ENCODE measurements around the gene HYAL2. TPM values are rescaled to one million over a fixed set of nuclear protein-coding genes. Genes with fewer than 3 reads are reported as not detected.
A peak's percentile ranks its signal among the peaks of the same experiment; 100 is the strongest.

Gene HYAL2
- total RNA-seq, 3 donors from 2014 or later: 66.0 to 215 (median 96.0) TPM

DNA sequence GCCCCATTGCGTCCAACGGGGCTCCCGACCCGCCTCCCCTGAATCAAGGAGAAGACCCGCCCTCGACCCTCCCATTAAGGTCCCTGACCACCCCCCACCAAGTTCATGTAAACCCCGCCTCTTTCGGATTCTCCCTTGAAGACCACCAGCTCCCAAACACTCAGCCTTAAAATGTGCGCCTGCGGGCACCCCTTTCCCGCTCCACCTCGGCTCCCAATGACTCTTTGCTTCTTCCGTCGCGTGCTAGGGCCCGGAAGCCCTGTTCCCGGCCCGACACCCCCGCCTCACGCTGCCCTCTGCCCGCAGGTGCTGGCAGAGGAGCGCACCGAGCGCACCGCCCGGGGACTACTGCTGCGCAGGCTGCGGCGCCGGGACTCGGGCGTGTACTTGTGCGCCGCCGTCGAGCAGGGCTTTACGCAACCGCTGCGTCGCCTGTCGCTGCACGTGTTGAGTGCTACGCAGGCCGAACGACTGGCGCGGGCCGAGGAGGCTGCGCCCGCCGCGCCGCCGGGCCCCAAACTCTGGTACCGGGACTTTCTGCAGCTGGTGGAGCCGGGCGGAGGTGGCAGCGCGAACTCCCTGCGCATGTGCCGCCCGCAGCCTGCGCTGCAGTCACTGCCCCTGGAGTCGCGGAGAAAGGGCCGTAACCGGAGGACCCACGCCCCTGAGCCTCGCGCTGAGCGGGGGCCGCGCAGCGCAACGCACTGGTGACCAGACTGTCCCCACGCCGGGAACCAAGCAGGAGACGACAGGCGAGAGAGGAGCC, 46.4 kb downstream of the HYAL2 start:
- H3K4me3 ChIP-seq: no peak overlapping the region
- no peak overlapping the region for H3K27ac ChIP-seq
- no peak for DNase-seq (ENCODE audit: low spot score in 2 of 2)
- H3K9me3 ChIP-seq: no peaks in the 10 kb centered on the region
- TF ChIP-seq, protein P1, sequence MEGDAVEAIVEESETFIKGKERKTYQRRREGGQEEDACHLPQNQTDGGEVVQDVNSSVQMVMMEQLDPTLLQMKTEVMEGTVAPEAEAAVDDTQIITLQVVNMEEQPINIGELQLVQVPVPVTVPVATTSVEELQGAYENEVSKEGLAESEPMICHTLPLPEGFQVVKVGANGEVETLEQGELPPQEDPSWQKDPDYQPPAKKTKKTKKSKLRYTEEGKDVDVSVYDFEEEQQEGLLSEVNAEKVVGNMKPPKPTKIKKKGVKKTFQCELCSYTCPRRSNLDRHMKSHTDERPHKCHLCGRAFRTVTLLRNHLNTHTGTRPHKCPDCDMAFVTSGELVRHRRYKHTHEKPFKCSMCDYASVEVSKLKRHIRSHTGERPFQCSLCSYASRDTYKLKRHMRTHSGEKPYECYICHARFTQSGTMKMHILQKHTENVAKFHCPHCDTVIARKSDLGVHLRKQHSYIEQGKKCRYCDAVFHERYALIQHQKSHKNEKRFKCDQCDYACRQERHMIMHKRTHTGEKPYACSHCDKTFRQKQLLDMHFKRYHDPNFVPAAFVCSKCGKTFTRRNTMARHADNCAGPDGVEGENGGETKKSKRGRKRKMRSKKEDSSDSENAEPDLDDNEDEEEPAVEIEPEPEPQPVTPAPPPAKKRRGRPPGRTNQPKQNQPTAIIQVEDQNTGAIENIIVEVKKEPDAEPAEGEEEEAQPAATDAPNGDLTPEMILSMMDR (IDR thresholded peaks at IDR 0.05): no peak
- TF ChIP-seq POLR2A (IDR thresholded peaks at IDR 0.05): no peak
- TF ChIP-seq POLR2AphosphoS5 (IDR thresholded peaks at IDR 0.05): no peak
- no peaks in the 10 kb centered on the region for H3K4me1 ChIP-seq
- H3K36me3 ChIP-seq: no peaks in the 10 kb centered on the region
- intact Hi-C loops (cut with DNase I; ENCODE audit: low total_unique reads): no loop called here
- no peaks in the 10 kb centered on the region for H3K27me3 ChIP-seq

DNA sequence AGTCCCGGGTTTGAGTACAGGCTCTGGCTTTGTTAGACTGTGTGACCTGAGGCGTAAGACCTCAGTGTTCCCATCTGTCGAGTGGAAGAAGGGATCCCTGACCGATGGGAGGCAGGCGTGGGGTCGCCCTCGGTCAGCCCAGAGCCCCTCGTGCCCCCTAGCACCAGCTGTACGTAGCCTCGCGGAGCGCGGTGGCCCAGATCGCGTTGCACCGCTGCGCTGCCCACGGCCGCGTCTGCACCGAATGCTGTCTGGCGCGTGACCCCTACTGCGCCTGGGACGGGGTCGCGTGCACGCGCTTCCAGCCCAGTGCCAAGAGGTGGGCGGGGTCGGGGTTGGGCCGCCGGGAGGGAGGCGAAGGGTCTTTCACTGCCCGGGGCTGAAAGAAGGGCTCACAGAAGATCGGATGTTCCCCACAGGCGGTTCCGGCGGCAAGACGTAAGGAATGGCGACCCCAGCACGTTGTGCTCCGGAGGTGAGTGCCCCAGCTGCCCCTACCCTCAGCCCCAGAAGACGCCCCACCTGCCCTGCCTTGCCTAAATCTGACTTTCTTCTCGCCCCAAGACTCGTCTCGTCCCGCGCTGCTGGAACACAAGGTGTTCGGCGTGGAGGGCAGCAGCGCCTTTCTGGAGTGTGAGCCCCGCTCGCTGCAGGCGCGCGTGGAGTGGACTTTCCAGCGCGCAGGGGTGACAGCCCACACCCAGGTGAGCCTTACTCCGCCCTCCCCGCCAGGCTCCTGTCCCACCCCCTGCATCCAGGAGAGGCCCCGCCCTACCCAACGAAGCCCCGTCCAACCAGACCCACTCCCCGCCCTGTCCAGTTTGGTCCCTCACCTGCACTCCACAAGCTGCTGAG, 47.2 kb downstream of the HYAL2 start:
- Histone ChIP-seq H3K9me3 (no peaks in the 10 kb centered on the region), H3K27ac (no peak overlapping the region), H3K4me3 (no peak overlapping the region), H3K4me1 (no peaks in the 10 kb centered on the region), H3K36me3 (no peaks in the 10 kb centered on the region), H3K27me3 (no peaks in the 10 kb centered on the region)
- TF ChIP-seq POLR2A (IDR thresholded peaks at IDR 0.05): no peak
- TF ChIP-seq POLR2AphosphoS5 (IDR thresholded peaks at IDR 0.05): no peak
- TF ChIP-seq, protein P1 (IDR thresholded peaks at IDR 0.05): no peak
- DNase-seq (ENCODE audit: low spot score in 2 of 2): no peak
- intact Hi-C loops (cut with DNase I; ENCODE audit: low total_unique reads): no loop called here

DNA sequence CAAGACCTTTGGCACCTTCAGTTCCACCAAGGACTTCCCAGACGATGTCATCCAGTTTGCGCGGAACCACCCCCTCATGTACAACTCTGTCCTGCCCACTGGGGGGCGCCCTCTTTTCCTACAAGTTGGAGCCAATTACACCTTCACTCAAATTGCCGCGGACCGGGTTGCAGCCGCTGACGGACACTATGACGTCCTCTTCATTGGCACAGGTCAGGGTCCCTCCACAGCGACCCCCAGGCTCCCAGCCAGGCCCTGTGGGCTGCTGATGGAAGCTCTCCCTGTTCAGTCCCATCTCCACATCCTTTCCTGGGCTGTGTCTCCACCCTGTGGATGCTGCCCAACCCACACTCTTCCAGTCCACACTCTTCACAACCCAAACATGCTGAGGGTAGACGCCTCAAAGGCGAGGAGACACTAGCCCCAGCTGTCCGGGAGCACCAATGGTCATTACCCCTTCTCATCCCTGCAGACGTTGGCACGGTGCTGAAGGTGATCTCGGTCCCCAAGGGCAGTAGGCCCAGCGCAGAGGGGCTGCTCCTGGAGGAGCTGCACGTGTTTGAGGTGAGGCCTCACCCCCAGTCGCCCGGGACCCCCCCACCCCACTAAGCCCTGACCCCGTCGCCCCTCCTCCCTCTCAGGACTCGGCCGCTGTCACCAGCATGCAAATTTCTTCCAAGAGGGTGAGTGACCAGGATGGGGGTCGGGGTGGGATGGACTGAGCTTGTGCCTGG, 48.0 kb downstream of the HYAL2 start:
- no peaks in the 10 kb centered on the region for H3K27me3 ChIP-seq
- no peak overlapping the region for H3K27ac ChIP-seq
- H3K9me3 ChIP-seq: no peaks in the 10 kb centered on the region
- H3K36me3 ChIP-seq: no peaks in the 10 kb centered on the region
- peak; percentile 53 to 76 for DNase-seq (ENCODE audit: low spot score in 2 of 2)
- H3K4me1 ChIP-seq: peaks cover 4 to 6% of the 10 kb centered on the region in 2 donors
- intact Hi-C loops (cut with DNase I; ENCODE audit: low total_unique reads): no loop called here
- TF ChIP-seq, protein P1 (IDR thresholded peaks at IDR 0.05): peak; percentile 66 to 74 (median 69)
- no peak for TF ChIP-seq POLR2A (IDR thresholded peaks at IDR 0.05)
- peak overlapping the region in 1 of 3 donors; percentile 16 for H3K4me3 ChIP-seq

DNA sequence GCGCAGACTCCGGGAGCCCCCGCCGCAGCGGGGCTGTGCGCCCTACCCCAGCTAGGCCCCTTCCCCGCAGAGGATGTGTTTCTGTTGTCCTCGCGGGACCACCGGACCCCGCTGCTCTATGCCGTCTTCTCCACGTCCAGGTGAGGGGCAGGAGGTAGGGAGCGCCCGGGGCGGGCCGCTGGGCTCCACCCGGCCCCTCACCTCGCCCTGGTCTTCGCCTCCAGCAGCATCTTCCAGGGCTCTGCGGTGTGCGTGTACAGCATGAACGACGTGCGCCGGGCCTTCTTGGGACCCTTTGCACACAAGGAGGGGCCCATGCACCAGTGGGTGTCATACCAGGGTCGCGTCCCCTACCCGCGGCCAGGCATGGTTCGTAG, 48.9 kb downstream of the HYAL2 start:
- Histone ChIP-seq H3K4me1 (peaks cover 12% of the 10 kb centered on the region in 2 donors), H3K27me3 (no peaks in the 10 kb centered on the region), H3K9me3 (no peaks in the 10 kb centered on the region), H3K27ac (no peak overlapping the region), H3K36me3 (no peaks in the 10 kb centered on the region), H3K4me3 (peak overlapping the region; percentile 21 to 65 (median 47))
- DNase-seq (ENCODE audit: low spot score in 2 of 2): no peak
- TF ChIP-seq POLR2A (IDR thresholded peaks at IDR 0.05) (no peak), POLR2AphosphoS5 (IDR thresholded peaks at IDR 0.05) (no peak)
- TF ChIP-seq, protein P1 (IDR thresholded peaks at IDR 0.05): no peak
- intact Hi-C loops (cut with DNase I; ENCODE audit: low total_unique reads): loop anchor here (2.0 kb wide), 1 partner anchor 47 kb away; no protein-coding TSS in a partner anchor
